T-cell (primary cell): ENCODE data around the gene NLRC3. TPM values are rescaled to one million over a fixed set of nuclear protein-coding genes. Genes with fewer than 3 reads are reported as not detected.

Experiments
- ATAC-seq, 4 experiments: fragments of 200-7000 bp in 3 of 4; fragments of 150-1000 bp in 1 of 4; cut with Tn5 transposase; replicated peaks in 1 of 4; 1 replicate in 3 of 4; 2 replicates in 1 of 4; pipeline ENCODE4 v1.10.0; 2021; ENCODE audit warnings: moderate library complexity in 3 of 4, mild to moderate bottlenecking in 2 of 4, moderate number of reproducible peaks in 1 of 4
- CTCF ChIA-PET, 2 donors: fragments of 300-600 bp; sonication (Branson Sonifier 250); formaldehyde crosslinking; loops; one replicate each; lab custom pipeline; 2022; ENCODE audit warnings: antibody characterized with exemption in 2 of 2; lab: Charles Lee
- POLR2A ChIA-PET, 2 donors: fragments of 300-600 bp; sonication (Branson Sonifier 250); formaldehyde crosslinking; loops; one replicate each; lab custom pipeline; 2022; ENCODE audit warnings: antibody characterized with exemption in 2 of 2; lab: Charles Lee
- DNase-seq, 35 experiments: peaks; one replicate each; pipeline versions ENCODE4 v3.0.0 to v3.0.0-alpha.2; 2013 to 2023
- H3K27ac ChIP-seq: one replicate; pipeline ENCODE4 v1.5.1; 2013; ENCODE audit warnings: low read length
- H3K27me3 ChIP-seq, 2 experiments: replicated peaks in 1 of 2; 1 replicate in 1 of 2; 2 replicates in 1 of 2; pipeline versions ENCODE4 v1.6.1 to v1.7.0; 2013; ENCODE audit warnings: low read length in 1 of 2, mixed read lengths in 1 of 2; ENCODE audit not compliant: control insufficient read depth in 2 of 2, insufficient read depth in 2 of 2; ENCODE audit errors: extremely low read depth in 1 of 2
- H3K36me3 ChIP-seq, 2 donors: 1 replicate in 1 of 2; 2 replicates in 1 of 2; pipeline versions ENCODE4 v1.6.1 to v1.7.0; 2013; ENCODE audit warnings: low read length in 1 of 2; ENCODE audit not compliant: control insufficient read depth in 2 of 2, insufficient read depth in 1 of 2; ENCODE audit errors: extremely low read depth in 1 of 2
- H3K4me1 ChIP-seq, 2 experiments: 1 replicate in 1 of 2; 2 replicates in 1 of 2; pipeline versions ENCODE4 v1.6.1 to v1.7.0; 2013; ENCODE audit warnings: low read length in 2 of 2, mixed read lengths in 1 of 2; ENCODE audit not compliant: insufficient read depth in 2 of 2, control insufficient read depth in 1 of 2; ENCODE audit errors: extremely low read depth in 1 of 2
- H3K4me3 ChIP-seq, 2 donors: 1 replicate in 1 of 2; 2 replicates in 1 of 2; pipeline versions ENCODE4 v1.5.1 to v1.7.0; 2013; ENCODE audit warnings: mild to moderate bottlenecking in 2 of 2, low read length in 1 of 2, moderate library complexity in 1 of 2; ENCODE audit not compliant: control insufficient read depth in 1 of 2; ENCODE audit errors: extremely low read depth in 1 of 2
- H3K9me3 ChIP-seq: 2 replicates; pipeline ENCODE4 v1.7.0; 2013
- H3K27ac Mint-ChIP-seq, 2 donors: one replicate each; pipeline ENCODE4 v1.8.0; 2020 to 2021; ENCODE audit warnings: mild to moderate bottlenecking in 2 of 2, mixed read lengths in 2 of 2
- H3K27me3 Mint-ChIP-seq, 2 donors: one replicate each; pipeline ENCODE4 v1.8.0; 2021 to 2022; ENCODE audit warnings: mixed read lengths in 2 of 2
- H3K36me3 Mint-ChIP-seq: one replicate; pipeline ENCODE4 v1.8.0; 2021; ENCODE audit warnings: mixed read lengths
- H3K4me1 Mint-ChIP-seq, 3 donors: one replicate each; pipeline ENCODE4 v1.8.0; 2020 to 2022; ENCODE audit warnings: mixed read lengths in 3 of 3, mild to moderate bottlenecking in 1 of 3
- H3K4me3 Mint-ChIP-seq, 3 donors: one replicate each; pipeline ENCODE4 v1.8.0; 2020 to 2022; ENCODE audit warnings: mild to moderate bottlenecking in 3 of 3, mixed read lengths in 3 of 3, moderate library complexity in 3 of 3
- H3K9me3 Mint-ChIP-seq, 3 donors: one replicate each; pipeline ENCODE4 v1.8.0; 2020 to 2022; ENCODE audit warnings: mixed read lengths in 3 of 3
- WGBS: methylation state at CpG from one replicate; pipeline ENCODE4 v1.1.5; 2013; ENCODE audit warnings: missing lambda C conversion rate; ENCODE audit not compliant: insufficient coverage; 5-methylcytosine and 5-hydroxymethylcytosine counted together
- total RNA-seq, 35 experiments: library from RNA in 6 of 35; stranded (reverse) in 6 of 35; fragments of 120-200 nt in 1 of 35; gene quantifications; one replicate each; pipeline versions ENCODE4 v1.2.1 to v1.2.4 and lab custom pipeline; 2013 to 2026

NLRC3 gene
- total RNA-seq, 5 donors from 2014 or later (not counting 1 experiment from before 2014, with no cell fraction given), result 75.6 to 178 (median 160) TPM

- peaks cover 19% of the 10 kb centered on the region for H3K36me3 Mint-ChIP-seq
- H3K27ac Mint-ChIP-seq, result no peak overlapping the region
- no peaks in the 10 kb centered on the region for H3K27me3 Mint-ChIP-seq
- H3K4me1 Mint-ChIP-seq, result peaks cover 25 to 35% (median 31%) of the 10 kb centered on the region in 3 donors
- WGBS, result 90% methylated on average over 2 of the region's 5 CpGs
- Histone ChIP-seq H3K36me3 (peaks cover 0 to 10% of the 10 kb centered on the region in 2 donors), H3K4me3 (no peak overlapping the region), H3K9me3 (no peaks in the 10 kb centered on the region), H3K4me1 (peaks cover 13 to 19% of the 10 kb centered on the region in 2 experiments), H3K27ac (no peak overlapping the region), H3K27me3 (no peaks in the 10 kb centered on the region)
- no peaks in the 10 kb centered on the region for H3K9me3 Mint-ChIP-seq
- CTCF ChIA-PET, result no interaction called here
- H3K4me3 Mint-ChIP-seq, result no peak overlapping the region
- ATAC-seq, result no peak
- POLR2A ChIA-PET, result no interaction called here
- no peak for DNase-seq
Observed at GRCh38 chr16:3608069-3608468, 30.9 kb upstream of the NLRC3 start.

GRCh38 chr16:3607634-3608033 is 30.4 kb upstream of the NLRC3 start:
- DNase-seq, result no peak
- Histone ChIP-seq H3K36me3 (peaks cover 2 to 12% of the 10 kb centered on the region in 2 donors), H3K27me3 (no peaks in the 10 kb centered on the region), H3K27ac (no peak overlapping the region), H3K9me3 (no peaks in the 10 kb centered on the region), H3K4me1 (peaks cover 9 to 15% of the 10 kb centered on the region in 2 experiments), H3K4me3 (no peak overlapping the region)
- CTCF ChIA-PET, result no interaction called here
- POLR2A ChIA-PET, result no interaction called here
- Mint-ChIP-seq H3K27me3 (no peaks in the 10 kb centered on the region), H3K27ac (no peak overlapping the region), H3K4me3 (no peak overlapping the region), H3K4me1 (peaks cover 20 to 30% (median 27%) of the 10 kb centered on the region in 3 donors), H3K9me3 (no peaks in the 10 kb centered on the region), H3K36me3 (peaks cover 19% of the 10 kb centered on the region)
- WGBS, result 88% methylated on average over 1 of the region's 2 CpGs
- no peak for ATAC-seq

- no peak overlapping the region for H3K27ac Mint-ChIP-seq
- no peaks in the 10 kb centered on the region for H3K9me3 ChIP-seq
- DNase-seq, result no peak
- 95% methylated on average over 4 of the region's 7 CpGs for WGBS
- H3K4me3 ChIP-seq, result no peak overlapping the region
- ChIA-PET POLR2A (no interaction called here), CTCF (no interaction called here)
- no peak overlapping the region for H3K4me3 Mint-ChIP-seq
- no peaks in the 10 kb centered on the region for H3K27me3 ChIP-seq
- no peaks in the 10 kb centered on the region for H3K27me3 Mint-ChIP-seq
- H3K4me1 Mint-ChIP-seq, result peaks cover 18 to 26% (median 24%) of the 10 kb centered on the region in 3 donors
- H3K9me3 Mint-ChIP-seq, result no peaks in the 10 kb centered on the region
- H3K36me3 ChIP-seq, result peaks cover 5 to 13% of the 10 kb centered on the region in 2 donors
- H3K36me3 Mint-ChIP-seq, result peaks cover 19% of the 10 kb centered on the region
- H3K27ac ChIP-seq, result no peak overlapping the region
- peaks cover 7 to 10% of the 10 kb centered on the region in 2 experiments for H3K4me1 ChIP-seq
- no peak for ATAC-seq
Observed at GRCh38 chr16:3607161-3607560, 30.0 kb upstream of the NLRC3 start.

- Mint-ChIP-seq H3K9me3 (no peaks in the 10 kb centered on the region), H3K27ac (no peak overlapping the region), H3K4me1 (peaks cover 12 to 21% (median 18%) of the 10 kb centered on the region in 3 donors), H3K27me3 (no peaks in the 10 kb centered on the region), H3K36me3 (peaks cover 24% of the 10 kb centered on the region), H3K4me3 (no peak overlapping the region)
- Histone ChIP-seq H3K36me3 (peaks cover 7 to 14% of the 10 kb centered on the region in 2 donors), H3K4me1 (peaks cover 7 to 8% of the 10 kb centered on the region in 2 experiments), H3K27ac (no peak overlapping the region), H3K27me3 (no peaks in the 10 kb centered on the region), H3K9me3 (no peaks in the 10 kb centered on the region), H3K4me3 (no peak overlapping the region)
- ATAC-seq (no peak), DNase-seq (no peak)
- 95% methylated on average over 8 of the region's 11 CpGs for WGBS
- POLR2A ChIA-PET, result no interaction called here
- CTCF ChIA-PET, result no interaction called here
Observed at GRCh38 chr16:3606441-3606840, 29.2 kb upstream of the NLRC3 start.

- H3K9me3 ChIP-seq, result no peaks in the 10 kb centered on the region
- no peaks in the 10 kb centered on the region for H3K27me3 Mint-ChIP-seq
- H3K4me1 Mint-ChIP-seq, result peaks cover 0 to 4% (median 4%) of the 10 kb centered on the region in 3 donors
- H3K36me3 Mint-ChIP-seq, result peaks cover 35% of the 10 kb centered on the region
- H3K36me3 ChIP-seq, result peaks cover 7 to 21% of the 10 kb centered on the region in 2 donors
- POLR2A ChIA-PET, result no interaction called here
- H3K9me3 Mint-ChIP-seq, result no peaks in the 10 kb centered on the region
- CTCF ChIA-PET, result no interaction called here
- H3K27ac ChIP-seq, result no peak overlapping the region
- 98% methylated on average over 7 of the region's 7 CpGs for whole genome bisulfite sequencing
- no peak overlapping the region for H3K27ac Mint-ChIP-seq
- H3K4me1 ChIP-seq, result no peaks in the 10 kb centered on the region
- H3K4me3 Mint-ChIP-seq, result no peak overlapping the region
- DNase-seq (no peak), ATAC-seq (no peak)
- no peak overlapping the region for H3K4me3 ChIP-seq
- no peaks in the 10 kb centered on the region for H3K27me3 ChIP-seq
Observed at GRCh38 chr16:3602320-3602653, 25.1 kb upstream of the NLRC3 start.

GRCh38 chr16:3601614-3602319 is 24.6 kb upstream of the NLRC3 start:
- CTCF ChIA-PET, result no interaction called here
- ATAC-seq, result no peak

More at GRCh38 chr16:3601614-3602319, 24.6 kb upstream of the NLRC3 start:
- Mint-ChIP-seq H3K4me3 (no peak overlapping the region), H3K4me1 (no peaks in the 10 kb centered on the region), H3K27me3 (no peaks in the 10 kb centered on the region), H3K36me3 (peaks cover 35% of the 10 kb centered on the region), H3K9me3 (no peaks in the 10 kb centered on the region), H3K27ac (no peak overlapping the region)
- no peaks in the 10 kb centered on the region for H3K9me3 ChIP-seq
- no peak overlapping the region for H3K4me3 ChIP-seq
- POLR2A ChIA-PET, result no interaction called here
- peaks cover 7 to 21% of the 10 kb centered on the region in 2 donors for H3K36me3 ChIP-seq
- no peaks in the 10 kb centered on the region for H3K27me3 ChIP-seq
- H3K27ac ChIP-seq, result no peak overlapping the region
- WGBS, result 98% methylated on average over 13 of the region's 13 CpGs
- no peaks in the 10 kb centered on the region for H3K4me1 ChIP-seq
- DNase-seq, result no peak
